ENCODE data around the gene TSEN54.

GRCh38 chr17:75468779-75469373, 47.5 kb upstream of the TSEN54 start:
- no peak for TF ChIP-seq CTCF (IDR thresholded peaks at IDR 0.05; ENCODE audit: low read length)
- TF ChIP-seq EZH2 (optimal IDR thresholded peaks at IDR 0.05; ENCODE audit: low read depth, low read length) = no peak

All from MM.1S (cell line).